Activated CD4-positive, alpha-beta T cell treated with anti-CD3 and anti-CD28 coated beads, Interleukin-10, Interleukin-2, amounts not matched to agents 100 ng/mL and 50 ng/mL, durations not matched to agents 16 hours and 8 hours (primary cell): ENCODE data around the gene ERGIC1.
"Not testable (repeated sequence)": the region's sequence is repeated elsewhere in the genome, so short reads cannot be mapped to it uniquely, and the experiment has no call there.

Experiments
- DNase-seq: peaks from one replicate; pipeline ENCODE4 v3.0.0-alpha.2; 2020

The ERGIC1 gene, protein sequence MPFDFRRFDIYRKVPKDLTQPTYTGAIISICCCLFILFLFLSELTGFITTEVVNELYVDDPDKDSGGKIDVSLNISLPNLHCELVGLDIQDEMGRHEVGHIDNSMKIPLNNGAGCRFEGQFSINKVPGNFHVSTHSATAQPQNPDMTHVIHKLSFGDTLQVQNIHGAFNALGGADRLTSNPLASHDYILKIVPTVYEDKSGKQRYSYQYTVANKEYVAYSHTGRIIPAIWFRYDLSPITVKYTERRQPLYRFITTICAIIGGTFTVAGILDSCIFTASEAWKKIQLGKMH

DNA sequence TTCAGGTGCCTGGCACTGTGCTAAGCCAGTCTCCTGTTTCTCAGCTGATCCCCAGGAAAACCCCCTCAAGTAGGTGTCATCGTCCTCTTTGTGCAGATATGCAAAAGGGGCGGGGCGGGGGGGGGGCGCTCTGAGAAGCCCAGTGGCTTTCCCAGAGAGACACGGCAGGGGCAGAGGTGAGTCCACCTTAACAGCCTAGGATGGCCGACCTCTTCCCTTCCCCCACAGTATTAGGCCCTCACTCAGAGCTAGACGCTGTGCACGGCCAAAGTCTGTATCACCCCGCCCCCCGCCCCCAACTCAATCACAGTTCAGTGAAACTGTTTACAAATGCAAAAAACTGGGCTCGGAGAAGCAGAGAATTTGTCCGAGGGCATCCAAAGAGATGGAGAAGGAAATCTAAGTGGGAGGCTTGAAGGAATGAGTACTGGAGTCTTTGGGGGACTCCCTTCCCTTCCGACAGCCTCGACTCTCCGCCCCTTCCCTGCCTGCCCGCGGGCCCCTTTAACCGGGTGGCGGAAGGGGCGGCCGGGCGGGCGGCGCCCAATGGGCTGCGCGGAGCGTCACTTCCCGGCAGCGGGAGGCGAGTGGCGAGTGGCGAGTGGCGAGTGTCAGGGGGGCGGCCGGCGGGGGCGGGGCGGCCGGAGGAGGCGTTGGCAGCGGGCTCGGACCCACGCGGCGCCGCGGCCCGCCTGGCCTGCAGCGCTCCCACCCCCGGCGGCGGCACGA is at the start of gene ERGIC1:
TSS of gene ERGIC1 (plus strand) at position 566 of the 729 bp plus-strand sequence. CDS start at position 729, 163 bp downstream.
- peak; percentile 83 for DNase-seq

DNA sequence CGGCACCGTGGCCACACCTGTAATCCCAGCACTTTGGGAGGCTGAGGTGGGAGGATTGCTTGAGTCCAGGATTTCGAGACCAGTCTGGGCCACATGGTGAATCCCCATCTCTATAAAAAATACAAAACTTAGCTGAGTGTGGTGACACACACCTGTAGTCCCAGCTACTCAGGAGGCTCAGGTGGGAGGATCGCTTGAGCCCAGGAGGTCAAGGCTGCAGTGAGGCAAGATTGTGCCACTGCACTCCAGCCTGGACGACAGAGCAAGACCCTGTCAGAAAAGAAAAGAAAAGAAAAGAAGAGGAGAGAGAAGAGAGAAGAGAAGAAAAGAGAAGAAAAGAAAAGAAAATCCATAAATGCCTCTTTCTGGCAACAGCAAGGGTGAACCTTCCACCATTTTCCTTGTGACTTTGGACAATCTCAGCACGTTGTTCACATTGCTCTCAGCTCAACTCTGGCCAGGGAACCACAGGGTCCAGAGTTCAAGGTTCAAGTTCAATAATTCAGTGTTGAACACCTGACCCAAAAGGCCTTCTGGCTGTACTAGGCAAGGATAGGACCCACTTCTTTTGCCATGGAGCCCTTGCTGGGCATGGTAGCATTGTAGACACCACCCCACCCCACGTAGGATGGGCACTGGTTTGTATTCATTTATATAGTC is 48.5 kb upstream of the ERGIC1 start:
- no peak for DNase-seq

DNA sequence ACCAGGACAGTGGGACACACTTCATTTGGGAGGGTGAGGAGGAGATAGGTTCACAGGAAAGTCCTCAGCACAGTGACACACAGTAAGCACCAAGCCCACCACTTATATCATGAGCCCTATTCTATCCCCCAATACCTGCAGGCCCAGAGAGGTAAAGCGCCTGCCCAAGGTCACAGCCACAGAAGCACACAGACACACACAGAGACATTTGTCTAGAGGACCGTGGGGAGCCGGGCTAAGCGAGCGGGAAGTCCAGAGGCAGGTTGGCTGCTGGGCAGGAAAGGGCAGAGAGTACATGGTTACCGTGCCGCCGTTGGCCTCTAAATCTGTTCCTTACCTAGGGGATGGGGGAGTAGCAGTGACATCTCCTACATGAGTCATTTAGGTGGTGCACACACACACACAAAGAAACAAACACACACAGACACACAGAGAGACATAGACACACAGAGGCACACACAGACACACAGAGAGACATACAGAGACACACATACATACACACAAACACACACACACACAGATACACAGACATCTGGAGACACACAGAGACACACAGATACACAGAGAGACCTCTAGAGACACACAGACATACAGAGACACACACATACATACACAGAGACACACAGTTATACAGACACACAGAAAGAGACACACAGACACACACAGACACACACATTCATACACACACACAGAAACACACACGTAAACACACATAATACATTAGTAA is 47.2 kb upstream of the ERGIC1 start:
- DNase-seq: no peak

DNA sequence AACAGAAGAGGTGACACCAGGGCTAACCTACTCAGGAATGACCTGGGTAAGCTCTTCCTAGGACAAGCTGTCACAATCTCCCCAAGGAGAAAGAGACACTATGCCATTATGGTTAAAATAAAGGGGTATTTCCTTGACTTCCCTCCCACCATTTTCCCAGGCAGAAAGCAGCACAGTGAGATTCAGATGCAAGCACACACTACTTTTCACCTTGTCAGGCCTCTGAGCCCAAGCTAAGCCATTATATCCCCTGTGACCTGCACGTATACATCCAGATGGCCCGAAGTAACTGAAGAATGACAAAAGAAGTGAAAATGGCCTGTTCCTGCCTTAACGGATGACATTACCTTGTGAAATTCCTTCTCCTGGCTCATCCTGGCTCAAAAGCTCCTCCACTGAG is 46.5 kb upstream of the ERGIC1 start:
- not testable (repeated sequence) for DNase-seq

DNA sequence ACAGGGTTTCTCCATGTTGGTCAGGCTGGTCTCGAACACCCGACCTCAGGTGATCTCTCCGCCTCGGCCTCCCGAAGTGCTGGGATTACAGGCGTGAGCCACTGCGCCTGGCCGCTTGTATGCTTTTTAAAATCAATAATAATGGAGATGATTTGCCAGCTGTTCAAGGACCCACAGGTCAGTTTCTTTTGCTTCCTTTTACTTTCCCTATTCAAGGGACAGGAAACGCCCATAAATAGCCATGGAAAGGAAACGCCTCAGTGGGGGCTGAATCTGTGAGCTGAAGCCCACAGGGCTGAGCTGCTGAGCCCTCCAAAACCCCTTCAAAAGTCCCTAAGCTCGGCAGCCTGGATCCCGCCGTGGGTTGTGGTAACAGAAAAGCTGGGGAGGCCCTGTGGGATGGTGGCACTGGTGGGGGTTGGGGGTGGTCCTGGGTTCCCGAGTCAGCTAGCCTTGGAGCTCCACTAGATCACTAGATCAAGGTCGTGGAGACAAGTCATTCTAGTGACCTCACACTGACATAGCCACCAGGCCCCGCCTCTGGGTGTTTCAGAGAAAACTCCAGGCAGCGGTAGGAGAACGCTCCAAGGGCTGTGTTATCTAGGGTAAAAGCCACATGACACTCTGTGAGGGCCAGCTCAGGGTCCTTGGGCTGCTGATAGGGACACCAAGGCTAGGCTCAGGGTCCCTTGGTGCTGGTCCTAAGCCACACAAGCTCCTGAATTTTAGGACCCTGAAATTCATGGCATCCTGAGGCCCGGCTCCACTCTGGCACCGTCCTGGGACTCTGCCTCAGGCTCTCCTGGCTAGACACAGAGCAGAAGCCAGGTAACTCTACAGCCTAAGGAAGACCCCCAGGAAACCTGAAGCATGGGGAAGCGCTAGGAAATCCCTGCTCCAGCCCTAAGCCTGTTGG is 45.0 kb upstream of the ERGIC1 start:
- no peak for DNase-seq

DNA sequence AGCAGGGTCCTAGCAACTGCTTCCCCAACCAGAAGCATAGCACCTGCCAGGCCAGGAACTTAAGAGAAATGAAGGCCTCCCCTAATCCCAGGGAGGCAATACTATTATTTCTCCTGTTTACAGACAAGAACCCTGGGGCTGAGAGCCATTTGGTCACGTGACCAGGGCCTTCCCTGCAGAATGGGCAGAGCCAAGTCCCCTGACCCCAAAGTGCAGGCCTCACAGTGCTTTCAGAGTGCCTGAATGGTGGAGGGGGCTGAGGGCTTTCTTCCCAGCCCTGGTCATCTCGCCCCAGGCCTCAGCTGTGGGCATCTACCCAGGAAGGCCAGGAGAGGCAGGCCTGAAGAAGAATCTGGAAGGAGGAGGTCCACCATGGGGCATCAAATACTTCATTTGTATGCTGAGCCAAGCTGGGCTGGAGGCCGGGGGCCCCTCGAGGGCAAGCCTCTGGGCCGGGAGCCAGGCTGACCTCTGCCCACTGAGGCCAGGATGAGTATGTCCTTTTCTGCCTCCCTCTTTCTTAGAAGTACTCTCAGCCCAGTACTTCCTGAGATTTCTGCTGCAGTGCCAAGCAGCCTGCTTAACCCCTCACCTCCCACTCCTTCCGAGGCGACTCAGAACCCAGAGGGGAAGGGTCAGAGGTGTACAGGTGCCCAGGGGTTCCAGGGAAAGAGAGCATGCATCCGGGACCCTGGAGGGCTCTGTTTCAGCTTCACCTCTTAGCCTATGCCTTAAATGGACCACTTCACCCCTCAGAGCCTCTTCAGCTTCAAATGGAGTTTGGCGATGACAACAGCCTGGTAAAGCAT is 44.2 kb upstream of the ERGIC1 start:
- no peak for DNase-seq

DNA sequence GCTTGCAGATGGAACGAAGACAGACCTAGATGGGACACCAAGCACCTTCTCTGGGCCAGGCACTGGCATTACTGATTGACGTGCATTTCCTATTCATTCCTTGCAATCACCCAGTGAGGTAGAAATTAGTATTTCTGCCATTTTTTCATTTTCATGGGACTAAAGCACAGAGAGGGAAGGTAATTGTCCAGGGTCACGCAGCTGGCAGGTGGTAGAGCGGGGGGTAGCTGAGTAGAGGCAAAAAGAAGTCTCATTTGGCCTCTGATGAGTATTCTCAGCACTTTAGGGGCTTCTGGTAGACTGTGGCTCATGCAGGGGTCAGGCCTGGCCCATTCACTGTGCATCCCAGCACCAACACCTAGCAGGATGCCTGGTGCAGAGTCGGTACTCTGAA is 43.6 kb upstream of the ERGIC1 start:
- DNase-seq: no peak

DNA sequence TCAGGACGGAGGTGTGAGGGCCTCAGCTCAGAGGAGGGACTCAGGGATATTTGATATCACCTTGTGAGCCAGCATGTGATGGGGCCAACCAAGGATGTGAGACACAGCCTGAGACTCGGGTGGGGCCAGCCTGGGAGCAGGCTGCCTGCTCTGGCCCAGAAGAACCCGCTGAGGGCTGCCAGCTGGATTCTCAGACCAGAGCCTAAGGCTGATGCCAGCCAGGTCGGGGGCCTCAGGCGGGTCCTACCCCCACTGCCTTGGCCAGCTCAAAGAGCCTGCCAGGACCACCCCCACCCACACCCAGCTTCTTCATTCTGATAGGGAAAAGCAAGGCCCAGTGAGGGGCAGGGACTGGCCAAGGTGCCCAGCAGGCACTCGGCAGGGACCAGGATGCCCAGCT is 42.8 kb upstream of the ERGIC1 start:
- DNase-seq: no peak

DNA sequence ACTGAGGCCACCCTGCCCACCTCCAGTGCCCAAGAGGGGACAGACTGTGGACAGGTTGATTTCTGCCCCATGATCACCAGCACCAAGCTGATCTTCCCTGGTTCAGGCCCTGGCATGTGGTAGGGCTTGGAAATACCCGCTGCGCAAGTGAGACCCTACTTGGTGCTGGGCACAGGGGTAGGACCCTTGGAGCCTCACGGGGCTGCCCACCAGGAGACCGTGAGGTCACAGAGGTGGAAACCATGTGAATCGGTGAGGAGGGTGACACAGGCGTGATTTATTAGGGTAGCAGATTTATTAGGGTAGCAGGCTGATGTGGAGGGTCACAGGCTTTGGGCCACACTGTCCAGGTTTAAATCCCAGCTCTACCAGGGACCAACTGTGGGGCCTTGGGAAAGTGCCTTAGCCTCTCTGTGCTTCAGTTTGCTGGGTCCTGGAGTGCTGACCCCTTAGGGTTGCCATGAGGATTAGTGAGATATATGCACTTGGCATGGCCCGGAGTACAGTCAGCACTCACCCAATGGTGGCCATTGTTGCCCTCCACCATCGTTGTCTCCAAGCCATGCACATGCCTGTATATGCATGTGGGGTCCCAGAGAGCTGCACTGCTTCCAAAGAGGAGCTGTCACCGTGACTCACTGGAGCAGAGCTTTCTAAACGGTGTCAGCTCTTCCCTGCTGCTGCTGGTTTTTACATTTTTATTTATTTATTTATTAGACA is 42.2 kb upstream of the ERGIC1 start:
- DNase-seq: no peak

DNA sequence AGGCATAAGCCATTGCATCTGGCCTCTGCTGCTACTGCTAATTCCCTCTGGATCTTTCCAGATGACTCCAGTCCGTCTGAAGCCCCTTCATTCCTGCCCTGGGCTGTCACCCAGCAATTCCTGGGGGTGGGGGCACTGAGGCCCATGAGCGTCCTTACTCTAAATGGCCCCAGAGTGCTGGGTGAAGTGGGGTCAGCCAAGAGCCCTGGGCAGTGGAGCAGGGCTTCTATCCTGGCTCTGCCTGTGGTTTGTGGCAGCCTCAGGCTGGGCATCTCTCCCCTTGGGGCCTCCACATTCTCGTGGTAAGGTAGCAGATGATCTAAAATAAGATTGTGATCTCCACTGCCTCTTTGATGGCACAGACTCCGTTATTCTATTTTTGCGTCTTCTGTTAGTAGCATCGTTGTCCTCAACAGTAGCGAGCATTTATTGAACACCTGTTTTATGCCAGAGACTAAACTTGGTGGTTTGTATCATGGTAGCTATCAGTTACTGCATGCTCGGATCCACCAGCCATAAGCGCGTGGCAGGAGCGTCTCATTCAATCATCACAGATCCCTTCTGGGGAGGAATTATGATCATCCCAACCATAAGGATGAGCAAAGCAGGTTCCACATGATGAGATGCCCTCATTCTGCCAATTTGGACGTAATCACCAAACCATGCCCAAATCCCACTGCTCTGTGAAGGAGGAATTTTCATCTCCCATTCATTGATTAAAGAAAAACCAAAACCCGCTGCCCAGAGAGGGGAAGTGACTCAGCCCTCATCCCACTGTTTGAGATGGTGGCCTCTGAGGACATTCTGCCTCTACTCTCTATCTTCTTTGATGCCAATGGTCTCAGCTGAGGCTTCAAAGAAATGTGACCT is 41.1 kb upstream of the ERGIC1 start:
- DNase-seq: no peak

DNA sequence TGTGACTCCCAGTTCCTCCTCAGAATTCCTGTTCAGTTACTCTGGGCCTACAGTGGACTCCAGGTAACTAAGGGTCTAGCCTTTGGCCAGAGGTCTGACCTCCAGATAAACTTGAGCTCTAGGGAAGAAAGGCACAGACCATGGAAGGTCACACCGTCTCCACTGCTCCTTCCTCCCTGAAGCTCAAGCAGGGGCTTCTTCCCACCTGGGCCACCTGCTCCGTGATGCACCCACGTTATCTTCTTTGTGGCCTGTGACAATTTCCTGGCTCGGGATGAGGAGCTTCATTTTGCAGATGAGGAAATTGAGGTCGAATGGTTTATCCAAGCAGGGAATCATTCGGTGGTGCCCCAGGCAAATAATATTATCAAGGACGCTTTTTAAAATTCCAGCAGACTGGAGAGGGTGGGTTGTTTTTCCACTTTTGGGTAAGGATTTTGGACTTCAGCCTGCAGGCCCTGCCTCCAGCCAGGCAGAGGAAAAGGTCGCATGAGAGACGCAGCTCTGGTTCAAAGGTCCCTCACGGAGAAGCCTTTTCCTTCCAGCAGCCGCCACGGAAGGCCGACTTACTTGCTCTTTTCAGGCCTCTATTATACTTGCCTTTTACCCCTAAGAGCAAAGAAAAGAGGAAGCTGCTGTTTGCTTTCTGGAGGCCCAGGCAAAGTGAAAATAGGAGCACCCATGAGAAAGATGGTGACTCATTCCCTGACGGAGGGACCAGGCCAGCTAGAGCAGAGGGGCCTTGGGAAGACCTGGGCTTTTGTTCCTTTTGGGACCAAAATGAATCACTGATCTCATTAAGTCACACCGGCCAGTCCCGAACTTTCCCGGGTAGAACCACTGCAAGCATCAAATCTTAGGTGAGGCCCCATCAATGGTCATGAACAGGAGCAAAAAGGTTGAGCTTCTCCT is 40.2 kb upstream of the ERGIC1 start:
- DNase-seq: no peak

DNA sequence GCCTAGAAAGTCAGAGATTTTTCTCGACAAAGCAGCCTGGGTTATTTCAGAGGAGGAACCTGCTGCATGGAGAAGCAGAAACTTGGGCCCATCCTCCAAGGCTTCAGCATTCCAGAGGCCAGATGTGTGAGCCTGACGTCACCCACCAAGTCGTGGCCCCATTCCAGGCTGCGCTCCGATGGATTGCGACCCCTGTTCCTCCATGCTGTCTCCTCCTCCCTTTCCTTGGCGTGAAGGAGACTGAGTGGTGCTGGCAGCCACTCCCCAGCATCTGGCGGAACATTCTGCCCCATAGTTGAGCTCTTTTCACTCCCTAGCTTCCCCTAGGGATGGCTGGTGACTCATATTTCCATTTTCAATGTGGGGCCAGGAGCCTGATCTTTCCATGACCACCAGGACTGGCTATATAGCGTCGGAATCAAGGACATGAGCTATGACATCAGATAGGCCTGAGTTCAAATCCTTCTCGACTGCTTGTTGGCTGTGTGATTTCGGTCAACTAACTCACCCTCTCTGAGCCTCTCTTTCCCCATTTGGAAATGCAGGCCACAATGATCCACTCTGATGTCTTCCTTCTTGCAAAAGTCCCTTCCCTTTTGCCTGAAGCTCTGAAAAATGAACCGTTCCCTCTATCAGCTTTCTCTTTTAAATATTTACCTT is 38.6 kb upstream of the ERGIC1 start:
- DNase-seq: no peak

DNA sequence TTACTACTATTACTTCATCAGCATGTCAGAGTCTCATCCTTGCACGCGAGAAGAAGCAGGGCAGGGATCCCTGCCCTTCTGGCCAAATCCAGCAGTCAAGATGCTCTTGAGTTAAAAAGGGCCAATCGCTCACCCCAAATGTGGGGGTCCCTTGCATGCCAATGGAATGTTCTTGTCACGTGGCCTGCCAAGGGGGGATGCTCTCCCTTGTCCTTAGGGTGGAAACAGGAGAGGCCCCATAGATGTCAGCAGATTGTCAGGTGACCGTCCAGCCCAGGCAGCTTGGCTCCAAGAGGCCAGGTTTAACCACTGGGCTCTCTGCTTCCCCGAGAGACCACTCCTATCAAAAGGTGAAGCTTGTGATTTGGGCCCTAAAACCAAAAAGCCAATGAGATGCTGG is 37.7 kb upstream of the ERGIC1 start:
- no peak for DNase-seq

DNA sequence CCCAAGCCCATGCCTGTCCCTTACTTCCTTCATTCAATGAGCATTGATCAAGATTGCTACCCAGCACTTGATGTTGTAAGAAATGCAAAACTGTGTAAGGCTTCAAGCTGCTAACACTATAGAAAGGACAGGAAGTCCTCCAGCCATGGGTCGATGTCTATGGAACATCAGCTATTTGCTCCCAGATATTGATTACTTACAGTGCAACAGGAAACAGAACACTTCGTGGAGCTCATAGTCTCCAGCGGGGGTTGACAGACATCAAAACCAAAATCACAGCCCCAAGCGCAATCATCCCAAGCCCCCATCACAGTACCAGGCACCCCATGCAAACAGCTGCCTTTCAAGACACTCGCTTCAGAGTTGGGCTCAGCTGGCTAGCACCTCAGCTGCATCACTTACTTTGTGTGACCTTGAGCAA is 36.3 kb upstream of the ERGIC1 start:
- DNase-seq: no peak

DNA sequence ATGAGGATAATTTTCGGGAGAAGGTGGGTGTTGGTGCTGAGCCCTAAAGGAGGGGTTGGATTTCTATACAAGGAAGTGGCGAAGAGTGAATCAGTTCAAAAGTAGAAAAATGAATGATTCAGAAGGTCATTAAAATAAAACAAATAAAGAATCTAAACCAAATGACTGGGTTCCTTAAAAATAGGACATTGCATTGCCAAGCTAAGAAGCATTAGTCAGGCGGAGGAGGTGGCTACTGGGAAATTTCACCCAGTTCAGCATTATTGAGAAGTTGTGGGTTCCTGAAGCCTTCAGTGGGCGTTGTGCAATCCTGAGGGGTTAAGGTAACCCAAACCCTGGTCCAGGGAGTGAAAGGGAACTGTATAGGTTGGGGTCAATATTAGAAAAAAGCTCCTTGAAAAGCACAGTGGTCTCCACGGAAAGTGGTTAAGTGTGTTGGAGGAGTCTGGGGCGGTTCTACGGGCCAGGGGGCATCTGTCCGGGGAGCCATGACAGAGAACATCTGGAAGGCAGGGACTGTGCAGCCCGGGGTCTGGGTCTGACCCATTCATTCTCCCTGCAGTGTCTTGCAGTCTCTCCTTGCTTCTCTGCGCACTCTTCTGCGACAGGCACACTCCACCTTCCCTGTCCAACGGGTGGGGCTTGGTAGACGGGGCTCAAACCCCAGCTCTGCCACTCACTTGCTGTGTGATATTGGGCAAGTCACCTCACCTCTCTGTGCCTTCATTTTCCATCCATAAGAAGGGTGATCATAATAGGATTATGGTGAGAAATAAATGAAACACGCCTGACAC is 35.4 kb upstream of the ERGIC1 start:
- no peak for DNase-seq

DNA sequence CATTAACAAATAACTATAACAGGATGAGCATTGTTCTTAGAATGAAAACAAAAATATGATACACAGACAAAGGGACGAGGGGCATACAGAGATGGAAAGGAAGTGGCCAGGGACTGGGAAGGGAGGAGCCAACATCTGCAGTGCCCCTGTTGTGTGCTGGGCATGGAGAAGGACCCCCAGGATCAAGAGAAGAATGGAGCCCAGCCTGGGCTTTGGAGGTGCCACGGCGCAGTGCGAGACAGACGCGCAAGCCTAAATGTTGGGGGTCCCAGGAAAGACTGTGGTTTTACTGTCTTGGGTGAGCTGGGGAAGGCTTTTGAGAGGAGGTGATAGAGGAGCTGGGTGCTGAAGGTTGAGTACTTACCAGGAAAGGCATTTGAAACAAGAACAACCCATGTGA is 34.6 kb upstream of the ERGIC1 start:
- DNase-seq: no peak

DNA sequence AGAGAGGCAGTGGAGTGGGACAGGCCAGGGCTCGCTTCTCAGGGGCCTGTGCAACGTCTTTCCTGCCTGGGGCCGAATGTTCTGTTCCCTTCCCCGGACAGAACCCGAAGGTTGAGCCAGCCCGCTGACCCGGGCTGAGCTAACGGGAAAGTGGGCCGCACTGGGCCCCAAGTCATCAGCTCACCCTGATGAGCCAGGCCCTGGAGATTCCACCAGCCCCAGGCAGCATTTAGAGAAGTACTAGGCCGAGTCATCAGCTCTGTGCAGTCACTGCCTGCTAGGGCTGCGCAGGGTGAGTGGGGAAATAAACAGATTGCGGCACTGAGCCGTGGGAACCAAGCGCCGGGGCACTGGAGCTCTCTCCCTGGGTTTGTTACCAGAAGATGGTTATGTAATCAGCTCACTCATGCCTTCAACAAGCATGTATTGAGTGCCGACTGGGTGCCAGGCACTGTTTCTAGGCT is 33.9 kb upstream of the ERGIC1 start:
- no peak for DNase-seq
